Gastrocnemius medialis (tissue), 4 donors: ENCODE measurements around the gene TMC2.

Experiments used
- POLR2A ChIP-seq, 2 donors: fragments of 450-650 bp; IDR thresholded peaks; one replicate each; pipeline ENCODE4 v1.6.1; 2017; ENCODE audit warnings: antibody characterized with exemption in 2 of 2, mild to moderate bottlenecking in 2 of 2, moderate library complexity in 2 of 2
- TF ChIP-seq, protein P1 (sequence below), 5 experiments: fragments of 450-650 bp in 3 of 5; fragments of 200-600 bp in 2 of 5; sonication (generic) in 2 of 5; IDR thresholded peaks in 4 of 5; conservative IDR thresholded peaks in 1 of 5; 1 replicate in 4 of 5; 2 replicates in 1 of 5; pipeline ENCODE4 v1.5.1; 2016 to 2019; ENCODE audit warnings: antibody characterized with exemption in 5 of 5, mild to moderate bottlenecking in 3 of 5, moderate library complexity in 3 of 5

DNA sequence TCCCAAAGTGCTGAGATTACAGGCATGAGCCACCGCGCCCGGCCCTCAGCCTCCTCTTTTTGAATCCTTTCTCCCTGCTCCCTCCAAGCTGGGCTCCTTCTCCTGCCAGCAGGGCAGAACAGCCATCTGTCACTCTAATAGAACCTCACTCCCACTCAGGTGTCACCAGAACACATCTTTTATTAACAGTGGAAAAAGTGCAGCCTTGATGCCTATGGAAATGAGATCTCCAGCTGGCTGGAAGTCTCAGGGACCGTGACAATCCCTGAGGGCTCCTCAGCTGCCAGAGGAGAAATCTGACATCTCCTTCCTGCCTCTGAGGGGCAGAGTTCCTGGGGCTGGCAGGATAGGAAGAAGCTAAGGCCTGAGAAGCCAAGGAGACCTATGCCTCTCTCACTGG lies 28.0 kb downstream of the TMC2 start:
- no peak for TF ChIP-seq POLR2A (IDR thresholded peaks at IDR 0.05)
- TF ChIP-seq, protein P1, sequence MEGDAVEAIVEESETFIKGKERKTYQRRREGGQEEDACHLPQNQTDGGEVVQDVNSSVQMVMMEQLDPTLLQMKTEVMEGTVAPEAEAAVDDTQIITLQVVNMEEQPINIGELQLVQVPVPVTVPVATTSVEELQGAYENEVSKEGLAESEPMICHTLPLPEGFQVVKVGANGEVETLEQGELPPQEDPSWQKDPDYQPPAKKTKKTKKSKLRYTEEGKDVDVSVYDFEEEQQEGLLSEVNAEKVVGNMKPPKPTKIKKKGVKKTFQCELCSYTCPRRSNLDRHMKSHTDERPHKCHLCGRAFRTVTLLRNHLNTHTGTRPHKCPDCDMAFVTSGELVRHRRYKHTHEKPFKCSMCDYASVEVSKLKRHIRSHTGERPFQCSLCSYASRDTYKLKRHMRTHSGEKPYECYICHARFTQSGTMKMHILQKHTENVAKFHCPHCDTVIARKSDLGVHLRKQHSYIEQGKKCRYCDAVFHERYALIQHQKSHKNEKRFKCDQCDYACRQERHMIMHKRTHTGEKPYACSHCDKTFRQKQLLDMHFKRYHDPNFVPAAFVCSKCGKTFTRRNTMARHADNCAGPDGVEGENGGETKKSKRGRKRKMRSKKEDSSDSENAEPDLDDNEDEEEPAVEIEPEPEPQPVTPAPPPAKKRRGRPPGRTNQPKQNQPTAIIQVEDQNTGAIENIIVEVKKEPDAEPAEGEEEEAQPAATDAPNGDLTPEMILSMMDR (IDR thresholded peaks at IDR 0.05 in 4 of 5, conservative IDR thresholded peaks at IDR 0.05 in 1 of 5), result no peak
